GM21576 (cell line): ENCODE results near the gene TCF7L1.
"Not testable (repeated sequence)": the region's sequence is repeated elsewhere in the genome, so short reads cannot be mapped to it uniquely, and the experiment has no call there.

ENCODE experiments used
- ATAC-seq: cut with Tn5 transposase; IDR thresholded peaks from one replicate; pipeline ENCODE4 v1.9.1; 2021; ENCODE audit warnings: mild to moderate bottlenecking, moderate library complexity; ENCODE audit not compliant: unreplicated experiment

Gene TCF7L1

GRCh38 chr2:85181844-85182456 lies 48.8 kb downstream of the TCF7L1 start:
- no peak for ATAC-seq

GRCh38 chr2:85183076-85183475 lies 49.9 kb downstream of the TCF7L1 start:
- ATAC-seq: no peak

DNA sequence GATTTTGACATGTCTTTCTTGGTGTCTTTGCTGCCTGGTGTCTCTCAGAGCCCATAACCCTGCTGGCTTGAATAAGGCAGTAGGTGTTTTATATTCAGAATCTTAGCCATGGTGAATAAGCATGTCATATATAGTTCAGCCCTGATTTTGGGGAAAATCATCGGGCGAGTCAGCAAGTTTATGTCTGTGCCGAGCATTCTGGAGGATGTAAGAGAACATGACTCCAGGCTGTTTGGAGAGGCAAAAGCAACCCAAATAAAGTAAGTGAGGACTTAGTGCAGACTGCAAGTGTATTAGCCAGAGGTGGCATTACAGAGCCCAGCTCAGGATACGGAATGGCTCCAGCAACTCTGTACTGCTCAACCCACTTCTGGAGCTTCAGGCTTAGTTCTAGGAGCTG lies 50.3 kb downstream of the TCF7L1 start:
- no peak for ATAC-seq

GRCh38 chr2:85184231-85184630 lies 51.0 kb downstream of the TCF7L1 start:
- no peak for ATAC-seq

DNA sequence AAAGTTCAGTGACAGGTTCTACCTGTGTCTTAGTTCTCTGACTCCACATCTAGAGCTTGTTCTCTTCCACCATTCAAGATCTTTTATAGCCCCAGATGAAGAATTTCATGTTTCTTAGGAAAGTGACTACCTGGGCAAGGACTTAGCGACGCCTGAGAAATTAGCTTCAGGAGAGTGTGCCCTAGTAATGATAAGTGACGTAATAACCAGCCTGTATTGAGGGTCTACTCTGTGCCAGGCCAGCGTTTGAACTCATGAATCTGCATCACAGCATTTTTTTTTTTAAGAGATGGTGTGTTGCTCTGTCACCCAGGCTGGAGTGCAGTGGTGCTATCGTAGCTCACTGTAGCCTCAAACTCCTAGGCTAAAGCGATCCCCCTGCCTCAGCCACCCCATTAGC lies 51.8 kb downstream of the TCF7L1 start:
- ATAC-seq: no peak

GRCh38 chr2:85185431-85185940 lies 52.3 kb downstream of the TCF7L1 start:
- ATAC-seq: no peak

DNA sequence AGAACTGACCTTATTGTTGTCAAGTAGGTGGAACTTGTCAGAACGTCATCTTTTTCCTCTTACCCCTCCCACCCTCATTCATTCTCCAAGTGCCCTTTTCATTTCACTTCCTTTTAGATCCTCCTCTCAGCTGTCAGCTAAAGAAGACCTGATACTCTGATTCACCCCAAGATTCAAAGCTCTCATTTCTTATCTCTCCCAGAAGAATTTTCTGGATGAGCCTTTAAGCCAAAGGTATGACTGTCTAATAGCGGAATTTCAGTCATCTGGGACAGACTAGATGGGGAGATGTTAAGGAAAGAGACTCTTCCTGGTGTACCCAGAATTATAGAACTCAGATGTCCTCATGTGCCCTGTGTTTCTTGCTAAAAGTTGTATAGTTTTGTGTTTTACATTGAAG lies 53.9 kb downstream of the TCF7L1 start:
- no peak for ATAC-seq

DNA sequence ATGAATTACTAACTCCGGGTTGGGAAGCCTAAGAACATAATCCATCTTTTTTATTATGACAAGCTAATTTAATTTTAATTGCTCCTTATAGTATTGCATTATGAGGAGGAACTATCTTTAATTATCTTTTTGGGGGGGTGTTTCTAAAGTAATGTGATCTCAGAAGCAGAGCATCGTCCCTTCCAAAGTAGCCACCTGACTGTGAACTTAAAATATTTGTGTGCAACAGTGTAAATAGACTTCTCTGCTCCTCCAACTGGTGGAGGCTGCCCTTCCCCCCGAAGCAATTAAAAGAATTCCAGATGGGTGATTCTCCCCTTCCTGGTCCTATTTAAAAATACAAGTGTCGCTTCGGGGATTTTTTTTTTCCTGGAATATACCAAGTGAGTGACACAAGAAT lies 55.7 kb downstream of the TCF7L1 start:
- ATAC-seq: no peak

GRCh38 chr2:85189606-85190270 lies 56.5 kb downstream of the TCF7L1 start:
- ATAC-seq: no peak

- no peak for ATAC-seq
These were observed 58.0 kb downstream of the TCF7L1 start for GRCh38 chr2:85191157-85191556.

GRCh38 chr2:85194780-85195480 lies 61.7 kb downstream of the TCF7L1 start:
- no peak for ATAC-seq

- no peak for ATAC-seq
These were observed 62.8 kb downstream of the TCF7L1 start for GRCh38 chr2:85195956-85196355.

GRCh38 chr2:85199698-85200097 lies 66.5 kb downstream of the TCF7L1 start:
- no peak for ATAC-seq

DNA sequence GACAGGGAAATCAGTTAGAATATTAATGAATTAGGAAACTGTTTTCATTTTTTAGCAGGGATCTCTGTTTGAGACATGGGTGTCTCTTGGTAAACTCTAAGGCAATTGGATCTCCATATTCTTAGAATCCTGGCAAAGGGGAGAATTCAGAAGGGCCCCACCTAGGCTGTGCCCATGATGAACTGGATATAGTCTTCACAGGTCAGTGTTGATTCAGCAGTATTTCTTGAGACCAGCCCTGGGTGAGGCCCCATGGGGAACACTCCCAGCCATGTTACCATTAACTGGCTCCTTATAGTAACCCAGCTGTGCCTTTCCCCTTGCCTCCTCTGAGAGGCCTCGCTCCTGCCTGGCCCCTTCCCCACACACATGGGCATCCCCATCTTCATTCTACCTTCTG lies 76.7 kb downstream of the TCF7L1 start:
- ATAC-seq: no peak

GRCh38 chr2:85210511-85210910 lies 77.3 kb downstream of the TCF7L1 start:
- ATAC-seq: no peak

GRCh38 chr2:85211606-85212005 lies 78.4 kb downstream of the TCF7L1 start:
- not testable (repeated sequence) for ATAC-seq

GRCh38 chr2:85212841-85213240 lies 79.6 kb downstream of the TCF7L1 start:
- no peak for ATAC-seq

- no peak for ATAC-seq
These were observed 80.2 kb downstream of the TCF7L1 start for GRCh38 chr2:85213404-85213803.

- no peak for ATAC-seq
These were observed 80.8 kb downstream of the TCF7L1 start for GRCh38 chr2:85213901-85214512.

DNA sequence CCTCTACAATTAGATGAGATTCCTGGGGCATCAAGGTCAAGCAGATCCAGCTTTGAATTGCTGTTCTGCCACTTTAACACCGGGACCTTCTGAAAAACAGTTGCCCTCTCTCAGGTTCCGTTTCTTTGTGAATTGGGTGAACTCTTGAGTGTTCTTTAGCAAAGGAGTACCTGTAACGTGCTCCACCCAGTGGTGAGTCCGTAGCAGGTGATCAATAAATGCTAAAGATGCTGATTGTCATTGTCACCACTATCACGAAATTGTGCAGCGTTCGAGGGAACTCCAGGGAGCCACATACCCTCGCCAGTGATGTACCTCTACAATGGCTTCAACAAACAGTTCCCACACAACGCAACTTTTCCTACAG lies 81.9 kb downstream of the TCF7L1 start:
- no peak for ATAC-seq
